Parathyroid adenoma (tissue), 2 donors: Measurements from ENCODE around the gene PAWR.

ENCODE experiments used
- H2AFZ ChIP-seq: fragments of 300-600 bp; sonication (generic); one replicate; pipeline ENCODE4 v1.7.0; 2017; ENCODE audit warnings: antibody characterized with exemption, mild to moderate bottlenecking
- H3K27ac ChIP-seq: fragments of 300-600 bp; sonication (generic); one replicate; pipeline ENCODE4 v1.7.0; 2017
- H3K27me3 ChIP-seq: fragments of 300-600 bp; sonication (generic); one replicate; pipeline ENCODE4 v1.7.0; 2017; ENCODE audit warnings: low read length; ENCODE audit not compliant: control insufficient read depth, insufficient read depth
- H3K36me3 ChIP-seq: fragments of 300-600 bp; sonication (generic); one replicate; pipeline ENCODE4 v1.7.0; 2017; ENCODE audit warnings: low read length; ENCODE audit not compliant: control insufficient read depth, insufficient read depth
- H3K4me1 ChIP-seq: fragments of 300-600 bp; sonication (generic); one replicate; pipeline ENCODE4 v1.7.0; 2017; ENCODE audit warnings: control low read depth
- H3K4me2 ChIP-seq: fragments of 300-600 bp; sonication (generic); one replicate; pipeline ENCODE4 v1.7.0; 2017; ENCODE audit warnings: low read length
- H3K4me3 ChIP-seq: fragments of 300-600 bp; sonication (generic); one replicate; pipeline ENCODE4 v1.7.0; 2017; ENCODE audit warnings: low read depth, low read length
- H3K79me2 ChIP-seq: fragments of 300-600 bp; sonication (generic); one replicate; pipeline ENCODE4 v1.7.0; 2017; ENCODE audit warnings: control low read depth
- H3K9ac ChIP-seq: fragments of 300-600 bp; sonication (generic); one replicate; pipeline ENCODE4 v1.7.0; 2017; ENCODE audit warnings: mild to moderate bottlenecking
- H3K9me3 ChIP-seq: fragments of 300-600 bp; sonication (generic); one replicate; pipeline ENCODE4 v1.7.0; 2017; ENCODE audit warnings: low read length; ENCODE audit not compliant: control insufficient read depth
- TF ChIP-seq, protein P1 (sequence below): fragments of 300-600 bp; sonication (generic); IDR thresholded peaks from one replicate; pipeline ENCODE4 v1.7.0; 2017; ENCODE audit warnings: antibody characterized with exemption, mild to moderate bottlenecking
- donor health status: primary hyperparathyroidism.

PAWR gene

DNA sequence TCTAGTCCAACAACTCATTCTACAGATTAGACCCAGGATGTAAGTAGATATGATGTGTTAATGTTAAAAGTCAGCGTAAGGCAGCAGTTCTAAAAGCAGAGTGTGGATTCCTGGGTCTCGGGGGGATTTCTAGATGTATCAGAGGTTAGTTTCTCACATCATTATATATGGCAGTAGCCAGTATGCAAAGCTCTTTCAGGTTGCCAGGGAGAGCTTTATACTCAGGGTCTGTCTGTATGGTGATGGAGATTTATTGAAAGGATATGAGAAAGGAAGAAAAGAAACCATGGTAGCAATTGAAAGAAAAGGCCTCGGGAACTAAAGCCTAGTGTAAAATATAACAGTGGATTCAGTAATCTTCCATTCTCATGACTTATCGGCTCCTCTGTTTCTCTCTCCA lies 26.2 kb upstream of the PAWR start:
- Histone ChIP-seq H2AFZ (no peak overlapping the region), H3K79me2 (no peaks in the 10 kb centered on the region), H3K27me3 (no peaks in the 10 kb centered on the region), H3K4me3 (no peak overlapping the region), H3K4me2 (no peak overlapping the region), H3K9ac (no peak overlapping the region), H3K9me3 (no peaks in the 10 kb centered on the region), H3K36me3 (no peaks in the 10 kb centered on the region), H3K27ac (no peak overlapping the region), H3K4me1 (no peaks in the 10 kb centered on the region)
- TF ChIP-seq, protein P1, sequence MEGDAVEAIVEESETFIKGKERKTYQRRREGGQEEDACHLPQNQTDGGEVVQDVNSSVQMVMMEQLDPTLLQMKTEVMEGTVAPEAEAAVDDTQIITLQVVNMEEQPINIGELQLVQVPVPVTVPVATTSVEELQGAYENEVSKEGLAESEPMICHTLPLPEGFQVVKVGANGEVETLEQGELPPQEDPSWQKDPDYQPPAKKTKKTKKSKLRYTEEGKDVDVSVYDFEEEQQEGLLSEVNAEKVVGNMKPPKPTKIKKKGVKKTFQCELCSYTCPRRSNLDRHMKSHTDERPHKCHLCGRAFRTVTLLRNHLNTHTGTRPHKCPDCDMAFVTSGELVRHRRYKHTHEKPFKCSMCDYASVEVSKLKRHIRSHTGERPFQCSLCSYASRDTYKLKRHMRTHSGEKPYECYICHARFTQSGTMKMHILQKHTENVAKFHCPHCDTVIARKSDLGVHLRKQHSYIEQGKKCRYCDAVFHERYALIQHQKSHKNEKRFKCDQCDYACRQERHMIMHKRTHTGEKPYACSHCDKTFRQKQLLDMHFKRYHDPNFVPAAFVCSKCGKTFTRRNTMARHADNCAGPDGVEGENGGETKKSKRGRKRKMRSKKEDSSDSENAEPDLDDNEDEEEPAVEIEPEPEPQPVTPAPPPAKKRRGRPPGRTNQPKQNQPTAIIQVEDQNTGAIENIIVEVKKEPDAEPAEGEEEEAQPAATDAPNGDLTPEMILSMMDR = no peak

DNA sequence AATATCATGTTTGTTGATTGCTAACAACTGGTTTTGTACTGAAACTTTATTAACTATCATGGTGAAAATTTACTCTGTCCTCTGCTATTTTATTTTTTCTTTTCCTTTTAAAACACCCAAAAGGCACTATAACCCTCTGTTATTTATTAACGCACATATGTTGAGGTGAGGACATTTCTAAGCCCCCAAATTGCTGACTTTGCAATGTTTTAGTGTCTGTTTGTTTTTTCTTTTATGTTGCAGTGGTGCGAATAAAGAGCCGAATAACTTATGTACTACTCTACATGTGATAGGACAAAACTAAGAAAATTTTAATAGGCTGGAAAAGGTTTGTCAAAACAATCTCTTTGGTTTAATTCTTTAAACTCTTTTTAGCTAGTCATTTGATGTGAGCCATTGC lies 24.5 kb upstream of the PAWR start:
- Histone ChIP-seq H3K4me2 (no peak overlapping the region), H3K27me3 (no peaks in the 10 kb centered on the region), H2AFZ (no peak overlapping the region), H3K36me3 (no peaks in the 10 kb centered on the region), H3K4me1 (no peaks in the 10 kb centered on the region), H3K9me3 (no peaks in the 10 kb centered on the region), H3K4me3 (no peak overlapping the region), H3K9ac (no peak overlapping the region), H3K79me2 (no peaks in the 10 kb centered on the region), H3K27ac (no peak overlapping the region)
- TF ChIP-seq, protein P1 = no peak

DNA sequence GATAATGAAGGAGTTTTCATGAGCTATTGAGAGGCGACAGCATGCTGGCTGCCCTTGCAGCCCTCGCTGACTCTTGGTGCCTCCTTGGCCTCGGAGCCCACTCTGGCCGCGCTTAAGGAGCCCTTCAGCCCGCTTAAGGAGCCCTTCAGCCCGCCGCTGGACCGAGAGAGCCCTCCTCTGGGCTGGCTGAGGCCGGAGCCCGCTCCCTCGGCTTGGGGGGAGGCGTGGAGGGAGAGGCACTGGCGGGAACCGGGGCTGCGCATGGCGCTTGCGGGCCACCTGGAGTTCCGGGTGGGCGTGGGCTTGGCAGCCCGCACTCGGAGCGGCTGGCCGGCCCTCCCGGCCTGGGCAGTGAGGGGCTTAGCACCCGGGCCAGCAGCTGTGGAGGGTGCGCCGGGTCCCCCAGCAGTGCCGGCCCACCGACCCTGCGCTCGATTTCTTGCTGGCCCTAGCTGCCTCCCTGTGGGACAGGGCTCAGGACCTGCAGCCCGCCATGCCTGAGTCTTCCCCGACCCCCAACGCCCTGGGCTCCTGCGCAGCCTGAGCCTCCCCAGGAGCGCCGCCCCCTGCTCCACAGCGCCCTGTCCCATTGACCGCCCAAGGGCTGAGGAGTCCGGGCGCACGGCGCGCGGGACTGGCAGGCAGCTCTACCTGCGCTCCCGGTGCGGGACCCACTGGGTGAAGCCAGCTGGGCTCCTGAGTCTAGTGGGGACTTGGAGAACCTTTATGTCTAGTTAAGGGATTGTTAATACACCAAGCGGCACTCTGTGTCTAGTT lies 20.1 kb upstream of the PAWR start:
- Histone ChIP-seq H3K4me2 (no peak overlapping the region), H3K9ac (no peak overlapping the region), H3K36me3 (no peaks in the 10 kb centered on the region), H3K4me1 (no peaks in the 10 kb centered on the region), H3K27ac (no peak overlapping the region), H3K79me2 (no peaks in the 10 kb centered on the region), H3K27me3 (no peaks in the 10 kb centered on the region), H3K4me3 (no peak overlapping the region), H3K9me3 (no peaks in the 10 kb centered on the region), H2AFZ (no peak overlapping the region)
- TF ChIP-seq, protein P1 = no peak

DNA sequence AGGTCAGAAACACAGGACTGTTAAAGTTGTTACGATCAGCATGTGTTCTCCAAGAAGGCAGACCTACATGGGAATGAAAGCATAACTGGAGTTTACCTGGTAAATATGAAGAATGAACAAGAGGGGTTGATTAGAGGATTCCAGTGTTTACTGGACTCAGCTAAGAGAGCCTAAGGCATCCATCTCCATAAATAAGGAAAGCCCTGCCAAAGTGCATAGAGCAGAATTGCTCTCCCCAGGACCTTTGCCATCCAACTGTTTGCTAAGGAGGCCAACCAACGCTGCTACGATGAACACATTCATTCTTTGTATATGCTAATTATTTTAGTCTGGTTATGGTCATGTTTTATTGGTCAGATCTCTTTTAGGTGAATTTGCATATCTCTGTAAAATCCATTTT lies 17.1 kb upstream of the PAWR start:
- TF ChIP-seq, protein P1 = no peak
- H3K36me3 ChIP-seq = no peaks in the 10 kb centered on the region
- no peaks in the 10 kb centered on the region for H3K9me3 ChIP-seq
- no peak overlapping the region for H3K9ac ChIP-seq
- H3K79me2 ChIP-seq = no peaks in the 10 kb centered on the region
- no peak overlapping the region for H3K4me3 ChIP-seq
- no peak overlapping the region for H2AFZ ChIP-seq
- H3K27me3 ChIP-seq = no peaks in the 10 kb centered on the region
- no peaks in the 10 kb centered on the region for H3K4me1 ChIP-seq
- H3K27ac ChIP-seq = no peak overlapping the region
- no peak overlapping the region for H3K4me2 ChIP-seq

DNA sequence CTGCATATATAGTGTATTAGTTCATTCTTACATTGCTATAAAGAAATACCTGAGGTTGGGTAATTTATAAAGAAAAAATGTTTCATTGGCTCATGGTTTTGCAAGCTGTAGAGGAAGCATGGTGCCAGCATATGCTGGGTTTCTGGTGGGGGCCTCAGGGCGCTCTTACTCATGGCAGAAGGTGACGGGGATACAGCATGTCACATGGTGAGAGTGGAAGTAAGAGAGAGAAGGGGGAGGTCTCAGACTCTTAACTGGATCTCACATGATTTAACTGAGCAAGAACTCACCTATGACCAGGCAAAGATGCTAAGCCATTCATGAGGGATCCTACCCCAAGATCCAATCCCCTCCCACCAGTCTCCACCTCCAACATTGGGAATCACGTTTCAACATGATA lies 15.9 kb upstream of the PAWR start:
- Histone ChIP-seq H3K4me3 (no peak overlapping the region), H2AFZ (no peak overlapping the region), H3K27me3 (no peaks in the 10 kb centered on the region), H3K4me1 (no peaks in the 10 kb centered on the region), H3K4me2 (no peak overlapping the region), H3K36me3 (no peaks in the 10 kb centered on the region), H3K9me3 (no peaks in the 10 kb centered on the region), H3K27ac (no peak overlapping the region), H3K9ac (no peak overlapping the region), H3K79me2 (no peaks in the 10 kb centered on the region)
- TF ChIP-seq, protein P1 = no peak
